Upper lobe of right lung (tissue), 1 donor: ENCODE results near the gene RAP2A. TPM values are rescaled to one million over a fixed set of nuclear protein-coding genes. Genes with fewer than 3 reads are reported as not detected.

Experiments
- ATAC-seq: fragments of 200-7000 bp; cut with Tn5 transposase; one replicate; pipeline ENCODE4 v1.9.1; 2020; ENCODE audit warnings: mild to moderate bottlenecking, moderate library complexity
- DNase-seq: peaks from one replicate; pipeline ENCODE4 v3.0.0-alpha.2; 2020
- H3K27ac ChIP-seq: fragments of 200-600 bp; one replicate; pipeline ENCODE4 v1.8.0; 2022
- H3K27me3 ChIP-seq: fragments of 200-600 bp; one replicate; pipeline ENCODE4 v1.8.0; 2022; ENCODE audit warnings: mild to moderate bottlenecking
- H3K36me3 ChIP-seq: fragments of 200-600 bp; one replicate; pipeline ENCODE4 v1.8.0; 2022
- H3K4me1 ChIP-seq: fragments of 200-600 bp; one replicate; pipeline ENCODE4 v1.8.0; 2022
- H3K4me3 ChIP-seq: fragments of 200-600 bp; one replicate; pipeline ENCODE4 v1.8.0; 2022; ENCODE audit warnings: mild to moderate bottlenecking
- H3K9me3 ChIP-seq: fragments of 200-600 bp; one replicate; pipeline ENCODE4 v1.8.0; 2022
- CTCF ChIP-seq: fragments of 200-600 bp; IDR thresholded peaks from one replicate; pipeline ENCODE4 v1.8.0; 2022; ENCODE audit warnings: antibody characterized with exemption
- intact Hi-C: fragments of 100-400 bp; cut with DNase I; formaldehyde crosslinking; loops from one replicate; pipeline ENCODE4 v1.11.0; 2022
- total RNA-seq: library from RNA; stranded (reverse); fragmentation: NEBNext Ultra II Directional; extraction: Animal tissue kit (Norgen Biotek cat#: 25700); gene quantifications from one replicate; pipeline ENCODE4 v1.2.1, GENCODE V29; 2021
- donor health status: DM: no; HTN: yes; CAD: no; lungs with severe emphysema.

RAP2A gene
- total RNA-seq, 1 donor from 2014 or later: 60.5 TPM

- Histone ChIP-seq H3K27me3 (no peaks in the 10 kb centered on the region), H3K4me3 (no peak overlapping the region), H3K9me3 (peaks cover 12% of the 10 kb centered on the region), H3K4me1 (no peaks in the 10 kb centered on the region), H3K27ac (no peak overlapping the region), H3K36me3 (no peaks in the 10 kb centered on the region)
- TF ChIP-seq CTCF: no peak
- DNase-seq (no peak), ATAC-seq (no peak)
- intact Hi-C loops: no loop called here
These were observed 56.8 kb downstream of the RAP2A start for GRCh38 chr13:97490702-97491307.

GRCh38 chr13:97491452-97491851 lies 57.5 kb downstream of the RAP2A start:
- H3K9me3 ChIP-seq: peaks cover 12% of the 10 kb centered on the region
- no peak overlapping the region for H3K27ac ChIP-seq
- DNase-seq: no peak
- no peak for TF ChIP-seq CTCF
- no peaks in the 10 kb centered on the region for H3K4me1 ChIP-seq
- intact Hi-C loops: no loop called here
- no peak overlapping the region for H3K4me3 ChIP-seq
- H3K27me3 ChIP-seq: no peaks in the 10 kb centered on the region
- no peak for ATAC-seq
- H3K36me3 ChIP-seq: no peaks in the 10 kb centered on the region

- H3K36me3 ChIP-seq: no peaks in the 10 kb centered on the region
- H3K27ac ChIP-seq: no peak overlapping the region
- DNase-seq (no peak), ATAC-seq (no peak)
- H3K4me3 ChIP-seq: no peak overlapping the region
- no peak for TF ChIP-seq CTCF
- no peaks in the 10 kb centered on the region for H3K4me1 ChIP-seq
- peaks cover 12% of the 10 kb centered on the region for H3K9me3 ChIP-seq
- H3K27me3 ChIP-seq: no peaks in the 10 kb centered on the region
- intact Hi-C loops: no loop called here
These were observed 58.3 kb downstream of the RAP2A start for GRCh38 chr13:97492257-97492656.

GRCh38 chr13:97492684-97493371 lies 58.9 kb downstream of the RAP2A start:
- H3K9me3 ChIP-seq: peaks cover 12% of the 10 kb centered on the region
- intact Hi-C loops: no loop called here
- H3K36me3 ChIP-seq: no peaks in the 10 kb centered on the region
- ATAC-seq: no peak
- H3K4me1 ChIP-seq: no peaks in the 10 kb centered on the region
- no peak for TF ChIP-seq CTCF
- H3K4me3 ChIP-seq: no peak overlapping the region
- H3K27ac ChIP-seq: no peak overlapping the region
- no peaks in the 10 kb centered on the region for H3K27me3 ChIP-seq
- DNase-seq: no peak

GRCh38 chr13:97493456-97493855 lies 59.5 kb downstream of the RAP2A start:
- no peak for TF ChIP-seq CTCF
- Histone ChIP-seq H3K27me3 (no peaks in the 10 kb centered on the region), H3K27ac (no peak overlapping the region), H3K9me3 (peaks cover 12% of the 10 kb centered on the region), H3K4me1 (no peaks in the 10 kb centered on the region), H3K36me3 (no peaks in the 10 kb centered on the region), H3K4me3 (no peak overlapping the region)
- no peak for DNase-seq
- intact Hi-C loops: no loop called here
- no peak for ATAC-seq
